WTC11 (cell line): Measurements from ENCODE around the gene LMCD1. TPM values are rescaled to one million over a fixed set of nuclear protein-coding genes. Genes with fewer than 3 reads are reported as not detected.

Experiments used
- ATAC-seq: fragments of 200-7000 bp; cut with Tn5 transposase; 2 replicates; pipeline ENCODE4 v1.10.0; 2021; ENCODE audit warnings: mild to moderate bottlenecking, moderate library complexity
- CTCF ChIA-PET: fragments of 300-600 bp; sonication (Branson Sonifier 250); formaldehyde crosslinking; loops from one replicate; lab custom pipeline; 2021; ENCODE audit warnings: antibody characterized with exemption; lab: Charles Lee
- POLR2A ChIA-PET: fragments of 350-600 bp; sonication (Branson Sonifier 250); formaldehyde crosslinking; loops from one replicate; lab custom pipeline; 2021; ENCODE audit warnings: antibody characterized with exemption; lab: Charles Lee
- DNase-seq: peaks from one replicate; pipeline ENCODE4 v3.0.0; 2021; ENCODE audit warnings: low spot score
- H3K27ac Mint-ChIP-seq: 2 replicates; pipeline ENCODE4 v1.8.0; 2021; ENCODE audit warnings: mixed read lengths
- H3K27me3 Mint-ChIP-seq: 2 replicates; pipeline ENCODE4 v1.8.0; 2021; ENCODE audit warnings: low read depth, mild to moderate bottlenecking, moderate library complexity, mixed read lengths
- H3K36me3 Mint-ChIP-seq: 2 replicates; pipeline ENCODE4 v1.8.0; 2021; ENCODE audit warnings: mixed read lengths
- H3K4me1 Mint-ChIP-seq: 2 replicates; pipeline ENCODE4 v1.8.0; 2022; ENCODE audit warnings: mixed read lengths
- H3K4me3 Mint-ChIP-seq: 2 replicates; pipeline ENCODE4 v1.8.0; 2021; ENCODE audit warnings: mild to moderate bottlenecking, moderate library complexity, mixed read lengths
- H3K9me3 Mint-ChIP-seq: 2 replicates; pipeline ENCODE4 v1.8.0; 2021; ENCODE audit warnings: mixed read lengths
- ATF1 ChIP-seq: sonication (generic); formaldehyde crosslinking; IDR thresholded peaks from 2 replicates; pipeline ENCODE4 v1.8.1; 2023; ENCODE audit warnings: mild to moderate bottlenecking, moderate library complexity, missing genetic modification reagents
- ATF2 ChIP-seq: sonication (generic); formaldehyde crosslinking; IDR thresholded peaks from 2 replicates; pipeline ENCODE4 v1.8.1; 2022; ENCODE audit warnings: low read depth, missing genetic modification reagents, borderline replicate concordance
- ATF3 ChIP-seq: sonication (generic); formaldehyde crosslinking; conservative IDR thresholded peaks from 2 replicates; pipeline ENCODE4 v1.8.1; 2022; ENCODE audit warnings: mild to moderate bottlenecking, missing genetic modification reagents
- CREM ChIP-seq: sonication (generic); formaldehyde crosslinking; IDR thresholded peaks from 2 replicates; pipeline ENCODE4 v1.8.1; 2022; ENCODE audit warnings: mild to moderate bottlenecking, missing genetic modification reagents, moderate library complexity
- CTCF ChIP-seq: fragments of 200-600 bp; IDR thresholded peaks from 2 replicates; pipeline ENCODE4 v1.8.0; 2022; ENCODE audit warnings: antibody characterized with exemption
- E2F1 ChIP-seq: sonication (generic); formaldehyde crosslinking; IDR thresholded peaks from 2 replicates; pipeline ENCODE4 v1.8.0; 2022; ENCODE audit warnings: mild to moderate bottlenecking, missing genetic modification reagents
- ELF4 ChIP-seq: sonication (generic); formaldehyde crosslinking; IDR thresholded peaks from 2 replicates; pipeline ENCODE4 v1.8.1; 2022; ENCODE audit warnings: low read depth, mild to moderate bottlenecking, moderate library complexity, missing genetic modification reagents
- GTF2I ChIP-seq: fragments of 250-450 bp; sonication (Bioruptor Pico); conservative IDR thresholded peaks from 2 replicates; pipeline ENCODE4 v1.4.0; 2021; ENCODE audit warnings: mild to moderate bottlenecking
- HMGA2 ChIP-seq: fragments of 250-450 bp; sonication (Bioruptor Pico); IDR thresholded peaks from 2 replicates; pipeline ENCODE4 v1.4.0; 2021; ENCODE audit warnings: mild to moderate bottlenecking, moderate library complexity
- IRF1 ChIP-seq: sonication (generic); formaldehyde crosslinking; IDR thresholded peaks from 2 replicates; pipeline ENCODE4 v1.8.0; 2023; ENCODE audit warnings: missing genetic modification reagents
- JAZF1 ChIP-seq: fragments of 250-450 bp; sonication (Bioruptor Pico); IDR thresholded peaks from 2 replicates; pipeline ENCODE4 v1.9.0; 2021; ENCODE audit warnings: moderate library complexity, mild to moderate bottlenecking, inconsistent platforms
- MAX ChIP-seq: sonication (generic); formaldehyde crosslinking; IDR thresholded peaks from 2 replicates; pipeline ENCODE4 v1.8.0; 2022; ENCODE audit warnings: mild to moderate bottlenecking, missing genetic modification reagents
- PRRX2 ChIP-seq: fragments of 250-450 bp; sonication (Bioruptor Pico); IDR thresholded peaks from 2 replicates; pipeline ENCODE4 v1.8.0; 2021; ENCODE audit warnings: mild to moderate bottlenecking
- RELA ChIP-seq: sonication (generic); formaldehyde crosslinking; IDR thresholded peaks from 2 replicates; pipeline ENCODE4 v1.8.1; 2022; ENCODE audit warnings: missing genetic modification reagents, mild to moderate bottlenecking, borderline replicate concordance
- SP1 ChIP-seq: sonication (generic); formaldehyde crosslinking; conservative IDR thresholded peaks from 2 replicates; pipeline ENCODE4 v1.8.1; 2022; ENCODE audit warnings: missing genetic modification reagents
- ZBTB43 ChIP-seq: sonication (generic); formaldehyde crosslinking; IDR thresholded peaks from 2 replicates; pipeline ENCODE4 v1.8.1; 2023; ENCODE audit warnings: mild to moderate bottlenecking, missing genetic modification reagents
- ZMAT4 ChIP-seq: fragments of 250-450 bp; sonication (Bioruptor Pico); IDR thresholded peaks from 2 replicates; pipeline ENCODE4 v1.9.0; 2021; ENCODE audit warnings: mild to moderate bottlenecking
- ZNF232 ChIP-seq: sonication (generic); formaldehyde crosslinking; IDR thresholded peaks from 2 replicates; pipeline ENCODE4 v1.8.0; 2022; ENCODE audit warnings: mild to moderate bottlenecking, missing genetic modification reagents
- ZNF317 ChIP-seq: sonication (generic); formaldehyde crosslinking; IDR thresholded peaks from 2 replicates; pipeline ENCODE4 v1.8.1; 2023; ENCODE audit warnings: low read depth, mild to moderate bottlenecking, moderate library complexity, missing genetic modification reagents, borderline replicate concordance
- ZNF423 ChIP-seq: fragments of 250-450 bp; sonication (Bioruptor Pico); IDR thresholded peaks from 2 replicates; pipeline ENCODE4 v2.1.2; 2022; ENCODE audit warnings: mild to moderate bottlenecking, moderate library complexity
- ZNF532 ChIP-seq: fragments of 250-450 bp; sonication (Bioruptor Pico); IDR thresholded peaks from 2 replicates; pipeline ENCODE4 v1.9.0; 2021; ENCODE audit warnings: mild to moderate bottlenecking, borderline replicate concordance
- ZNF671 ChIP-seq: fragments of 250-450 bp; sonication (Bioruptor Pico); IDR thresholded peaks from 2 replicates; pipeline ENCODE4 v1.8.0; 2021; ENCODE audit warnings: mild to moderate bottlenecking
- total RNA-seq: library from RNA; stranded (reverse); gene quantifications from 3 replicates; pipeline ENCODE4 v1.2.3, GENCODE V29; 2021

Gene LMCD1
- total RNA-seq, 1 experiment from 2014 or later: 12.5 TPM

GRCh38 chr3:8558645-8559044 is 57.0 kb downstream of the LMCD1 start:
- CTCF ChIA-PET: no interaction called here

GRCh38 chr3:8559351-8559750 is 57.7 kb downstream of the LMCD1 start:
- Mint-ChIP-seq H3K36me3 (0 out of 2 replicates have a peak, but pooled peaks cover 4% of the 10 kb centered on the region), H3K4me1 (peaks cover 22% of the 10 kb centered on the region), H3K27ac (no peak overlapping the region), H3K27me3 (no peaks in the 10 kb centered on the region), H3K4me3 (no peak overlapping the region), H3K9me3 (no peaks in the 10 kb centered on the region)
- ChIA-PET POLR2A (no interaction called here), CTCF (no interaction called here)
- DNase-seq (no peak), ATAC-seq (no peak)
- TF ChIP-seq ZNF671: no peak
- no peak for TF ChIP-seq RELA (CRISPR knock-in tag)
- no peak for TF ChIP-seq ZNF532
- TF ChIP-seq ELF4 (CRISPR knock-in tag): no peak
- TF ChIP-seq ZNF423 (CRISPR knock-in tag): no peak
- TF ChIP-seq CTCF: no peak
- no peak for TF ChIP-seq JAZF1 (CRISPR knock-in tag)
- TF ChIP-seq CREM: no peak
- TF ChIP-seq ZNF232 (CRISPR knock-in tag): no peak
- TF ChIP-seq HMGA2: no peak
- TF ChIP-seq ZBTB43 (CRISPR knock-in tag): no peak
- no peak for TF ChIP-seq PRRX2
- no peak for TF ChIP-seq ZMAT4 (CRISPR knock-in tag)

More at GRCh38 chr3:8558645-8559044, 57.0 kb downstream of the LMCD1 start:
- H3K9me3 Mint-ChIP-seq: no peaks in the 10 kb centered on the region
- no peak for ATAC-seq
- DNase-seq: no peak
- POLR2A ChIA-PET: no interaction called here
- peaks cover 22% of the 10 kb centered on the region for H3K4me1 Mint-ChIP-seq
- H3K27me3 Mint-ChIP-seq: no peaks in the 10 kb centered on the region
- 0 out of 2 replicates have a peak, but pooled peaks cover 4% of the 10 kb centered on the region for H3K36me3 Mint-ChIP-seq
- TF ChIP-seq ATF1 (CRISPR knock-in tag): no peak
- TF ChIP-seq ATF2 (CRISPR knock-in tag): no peak
- no peak for TF ChIP-seq ZNF317 (CRISPR knock-in tag)
- no peak for TF ChIP-seq GTF2I (CRISPR knock-in tag)
- TF ChIP-seq IRF1 (CRISPR knock-in tag): no peak
- no peak for TF ChIP-seq ATF3 (CRISPR knock-in tag)
- TF ChIP-seq E2F1: no peak
- no peak for TF ChIP-seq SP1
- TF ChIP-seq ZNF423 (CRISPR knock-in tag): no peak
- no peak for TF ChIP-seq MAX (CRISPR knock-in tag)
- no peak for TF ChIP-seq JAZF1 (CRISPR knock-in tag)
- no peak overlapping the region for H3K27ac Mint-ChIP-seq
- no peak overlapping the region for H3K4me3 Mint-ChIP-seq
